K562 (cell line): Measurements from ENCODE around the gene NEURL1B. TPM values are rescaled to one million over a fixed set of nuclear protein-coding genes. Genes with fewer than 3 reads are reported as not detected.

Experiments
- ATAC-seq: fragments of 200-7000 bp; cut with Tn5 transposase; 3 replicates; pipeline ENCODE4 v1.9.1; 2020; ENCODE audit warnings: moderate library complexity
- BruUV-seq: library from RNA; stranded (reverse); fragments of 400-500 nt; replicated peaks from 2 replicates; lab custom pipeline; 2021; lab: Mats Ljungman, UMichigan
- CTCF ChIA-PET: fragments of 300-600 bp; formaldehyde crosslinking; extraction: SDS; loops from one replicate; lab custom pipeline; 2021; ENCODE audit warnings: low intra/inter-chr PET ratio; lab: Yijun Ruan, JAX
- POLR2A ChIA-PET: fragments of 300-600, 350-650 bp; sonication (Branson Sonifier 250); formaldehyde crosslinking; extraction: SDS; loops from one replicate; lab custom pipeline; 2021; ENCODE audit warnings: antibody characterized with exemption, inconsistent platforms; lab: Yijun Ruan, JAX
- DNase-seq, 4 experiments: peaks; one replicate each; pipeline versions ENCODE4 v3.0.0 to v3.0.0-alpha.2; 2011 to 2018; ENCODE audit warnings: low spot score in 3 of 4, mixed read lengths in 3 of 4; ENCODE audit errors: extremely low read depth in 1 of 4
- FAIRE-seq: peaks from 2 replicates; lab custom pipeline; 2011; peaks lifted over from hg19 to GRCh38; lab: Jason Lieb, UNC
- H2AFZ ChIP-seq: 2 replicates; pipeline ENCODE4 v1.6.0; 2011; ENCODE audit warnings: low read depth, low read length, control low read depth, inconsistent platforms
- H3K27ac ChIP-seq: fragments of 200-600 bp; 3 replicates; pipeline ENCODE4 v1.8.0; 2011; ENCODE audit warnings: low read depth, mild to moderate bottlenecking, control low read depth, inconsistent platforms, low read length, moderate library complexity, mixed read lengths; ENCODE audit errors: extremely low read depth
- H3K27me3 ChIP-seq, 2 experiments: fragments of 300-600 bp in 1 of 2; 2 replicates in 1 of 2; 3 replicates in 1 of 2; pipeline versions ENCODE4 v1.6.0 to v1.8.0; 2011; ENCODE audit warnings: inconsistent platforms in 2 of 2, low read length in 2 of 2, mild to moderate bottlenecking in 1 of 2, mixed read lengths in 1 of 2, moderate library complexity in 1 of 2; ENCODE audit not compliant: control insufficient read depth in 2 of 2, insufficient read depth in 2 of 2
- H3K36me3 ChIP-seq: fragments of 300-600 bp; 3 replicates; pipeline ENCODE4 v1.8.0; 2011; ENCODE audit warnings: mild to moderate bottlenecking, low read length, inconsistent platforms; ENCODE audit not compliant: control insufficient read depth, insufficient read depth
- H3K4me1 ChIP-seq, 2 experiments: fragments of 200-600 bp in 1 of 2; replicated peaks in 1 of 2; 2 replicates in 1 of 2; 3 replicates in 1 of 2; pipeline versions ENCODE4 v1.5.1 to v1.8.0; 2011; ENCODE audit warnings: inconsistent platforms in 2 of 2, low read length in 2 of 2, mild to moderate bottlenecking in 1 of 2, mixed read lengths in 1 of 2, moderate library complexity in 1 of 2; ENCODE audit not compliant: control insufficient read depth in 2 of 2, insufficient read depth in 2 of 2
- H3K4me2 ChIP-seq: 2 replicates; pipeline ENCODE4 v1.6.1; 2011; ENCODE audit warnings: low read length, control low read depth, inconsistent platforms, mixed read lengths; ENCODE audit not compliant: insufficient read depth
- H3K4me3 ChIP-seq: fragments of 200-600 bp; sonication (generic), shearing (Covaris generic); 2 replicates; pipeline ENCODE4 v1.5.1; 2016; ENCODE audit warnings: control low read depth, inconsistent platforms
- H3K79me2 ChIP-seq: fragments of 200-600 bp; 3 replicates; pipeline ENCODE4 v1.8.0; 2011; ENCODE audit warnings: low read length, inconsistent platforms; ENCODE audit not compliant: control insufficient read depth, insufficient read depth
- H3K9ac ChIP-seq, 2 experiments: 2 replicates each; pipeline versions ENCODE4 v1.6.0 to v1.6.1; 2011; ENCODE audit warnings: low read depth in 2 of 2, low read length in 2 of 2, control low read depth in 1 of 2, inconsistent platforms in 1 of 2, mild to moderate bottlenecking in 1 of 2, mixed read lengths in 1 of 2; ENCODE audit not compliant: insufficient read depth in 1 of 2
- H3K9me1 ChIP-seq: one replicate; pipeline ENCODE4 v1.6.0; 2011; ENCODE audit warnings: inconsistent platforms, mild to moderate bottlenecking, low read length, moderate library complexity; ENCODE audit not compliant: control insufficient read depth, insufficient read depth
- H3K9me3 ChIP-seq: replicated peaks from 2 replicates; pipeline ENCODE4 v1.5.1; 2011; ENCODE audit warnings: low read depth, low read length, inconsistent platforms; ENCODE audit not compliant: control insufficient read depth, insufficient read depth
- H4K20me1 ChIP-seq: replicated peaks from 2 replicates; pipeline ENCODE4 v1.6.1; 2011; ENCODE audit warnings: low read length, inconsistent platforms, mixed read lengths; ENCODE audit not compliant: control insufficient read depth, insufficient read depth
- CBX1 ChIP-seq: sonication (generic); IDR thresholded peaks from 2 replicates; pipeline ENCODE4 v1.6.1; 2016; ENCODE audit warnings: antibody characterized with exemption, low read depth, mild to moderate bottlenecking
- CREBBP ChIP-seq: IDR thresholded peaks from one replicate; pipeline ENCODE4 v1.6.1; 2012; ENCODE audit warnings: low read depth, mild to moderate bottlenecking, control low read depth, inconsistent platforms, low read length
- FOXJ3 ChIP-seq: sonication (generic); formaldehyde crosslinking; IDR thresholded peaks from 2 replicates; pipeline ENCODE4 v1.4.0; 2020; ENCODE audit warnings: mild to moderate bottlenecking, missing genetic modification reagents
- MED1 ChIP-seq: sonication (generic); formaldehyde crosslinking; IDR thresholded peaks from 2 replicates; pipeline ENCODE4 v1.8.1; 2023; ENCODE audit warnings: missing genetic modification reagents, borderline replicate concordance
- PCBP1 ChIP-seq: fragments of 200-400 bp; formaldehyde crosslinking; IDR thresholded peaks from 2 replicates; pipeline ENCODE4 v1.6.1; 2018; ENCODE audit warnings: mild to moderate bottlenecking, low read depth, low read length; ENCODE audit not compliant: poor library complexity, severe bottlenecking
- PHB2 ChIP-seq: fragments of 450-650 bp; IDR thresholded peaks from 2 replicates; pipeline ENCODE4 v1.6.1; 2017; ENCODE audit warnings: low read depth
- ZNF551 ChIP-seq: fragments of 250-450 bp; sonication (Bioruptor Pico); IDR thresholded peaks from 2 replicates; pipeline ENCODE4 v1.5.0; 2021; ENCODE audit warnings: mild to moderate bottlenecking, moderate library complexity
- whole genome bisulfite sequencing: fragments of 100-300 bp; shearing (Covaris generic); methylation state at CpG from one replicate; pipeline ENCODE4 v1.1.6; 2016; ENCODE audit warnings: low coverage, mixed read lengths; ENCODE audit not compliant: insufficient coverage; ENCODE audit errors: missing lambda C conversion rate; 5-methylcytosine and 5-hydroxymethylcytosine counted together
- in situ Hi-C: fragments of 300-500 bp; cut with MboI; formaldehyde crosslinking; loops from 4 replicates; pipeline ENCODE4 v1.15.0; 2018; ENCODE audit warnings: inconsistent platforms, mixed read lengths
- intact Hi-C: fragments of 100-400 bp; cut with micrococcal nuclease; formaldehyde crosslinking; loops from 2 replicates; pipeline ENCODE4 v1.14.2; 2022
- polyA plus RNA-seq, 8 experiments: library from polyadenylated mRNA; depleted of rRNA in 4 of 8; stranded (reverse) in 5 of 8; unstranded in 3 of 8; fragments of >200 nt; fragmentation: Nextera tagmentation in 2 of 8; fragmentation: Illumina TruSeq in 1 of 8; extraction: Ambion mirVana in 2 of 8; extraction: Trizol in 1 of 8; gene quantifications; 2 replicates each; pipeline versions ENCODE4 v1.2.1 to v1.2.3, GENCODE V29; 2011 to 2014; ENCODE audit warnings: inconsistent platforms in 1 of 8, missing spikeins in 1 of 8
- total RNA-seq, 7 experiments: library from RNA; depleted of rRNA in 6 of 7; stranded (reverse); fragments of >200 nt in 6 of 7; fragmentation: Illumina TruSeq in 2 of 7; extraction: Trizol in 2 of 7; gene quantifications; 2 replicates each; pipeline versions ENCODE4 v1.2.1 to v1.2.3, GENCODE V29; 2011 to 2021; ENCODE audit warnings: low replicate concordance in 1 of 7

The NEURL1B gene
- total and polyA plus RNA-seq, 9 of the 15 experiments (the other 6 are each of a cell fraction or from before 2014, with no cell fraction given): 0.04 TPM; not detected in 8

DNA sequence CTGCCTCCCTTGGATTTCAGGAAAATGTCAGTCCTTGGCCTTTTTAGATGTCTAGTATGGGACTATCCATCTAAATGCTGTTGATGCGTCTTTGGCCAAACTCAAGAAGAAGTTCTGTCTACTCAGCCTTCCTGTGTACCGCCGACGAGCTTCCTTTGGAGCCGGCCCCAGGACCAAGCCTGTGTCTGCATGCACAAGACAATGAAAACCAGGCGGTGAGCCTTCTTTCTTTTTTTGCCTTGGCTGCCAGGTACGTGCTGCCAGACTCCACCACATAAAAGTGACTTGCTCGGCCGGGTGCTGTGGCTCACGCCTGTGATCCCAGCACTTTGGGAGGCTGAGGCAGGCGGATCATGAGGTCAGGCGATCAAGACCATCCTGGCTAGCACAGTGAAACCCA lies 6.0 kb upstream of the NEURL1B start:
- Histone ChIP-seq H3K27ac (no peak overlapping the region), H3K9me1 (no peaks in the 10 kb centered on the region), H3K27me3 (peaks cover 18 to 54% of the 10 kb centered on the region in 2 experiments; a peak in 4 of 5 replicates), H3K9ac (no peak overlapping the region), H3K9me3 (no peaks in the 10 kb centered on the region), H3K4me2 (no peak overlapping the region), H3K4me3 (no peak overlapping the region), H4K20me1 (peaks cover 7% of the 10 kb centered on the region; the same call in 1 of the 2 replicates), H2AFZ (no peak overlapping the region), H3K4me1 (no peaks in the 10 kb centered on the region), H3K79me2 (no peaks in the 10 kb centered on the region), H3K36me3 (no peaks in the 10 kb centered on the region)
- DNase-seq (no peak), ATAC-seq (no peak), FAIRE-seq (no peak)
- ChIA-PET CTCF (no interaction called here), POLR2A (interaction anchor here (1.1 kb wide), 1 partner anchor 25 kb away, joined by 3 read pairs; no protein-coding TSS in a partner anchor)
- no TSS peak for BruUV-seq
- TF ChIP-seq FOXJ3 (no peak), PCBP1 (no peak), ZNF551 (CRISPR knock-in tag) (no peak), CREBBP (no peak), PHB2 (no peak), MED1 (CRISPR knock-in tag) (no peak), CBX1 (no peak)
- intact Hi-C loops: no loop called here
- in situ Hi-C loops: no loop called here
- WGBS: 7% methylated on average over 11 of the region's 12 CpGs
